ENCODE measurements around the gene CAVIN4.

CAVIN4 gene

DNA sequence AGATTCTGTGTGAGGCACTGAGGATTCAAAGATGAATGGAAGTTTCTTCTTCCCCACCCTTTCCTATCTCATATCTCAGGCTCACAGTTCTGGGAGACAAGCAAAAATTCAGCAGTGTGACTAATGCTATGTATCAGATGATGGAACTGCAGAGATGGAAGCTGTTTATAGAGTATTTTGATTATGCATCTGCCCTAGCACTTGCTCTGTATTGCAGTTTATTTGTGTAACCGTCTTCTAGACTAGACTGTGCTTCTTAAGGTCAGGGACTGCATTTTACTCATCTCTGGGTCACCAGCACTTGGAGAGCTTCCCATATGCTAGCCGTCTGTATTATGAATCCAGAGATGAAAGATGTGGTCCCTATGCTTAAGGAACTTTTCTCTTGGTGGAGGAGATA, 12.6 kb downstream of the CAVIN4 start:
- TF ChIP-seq, protein P1, sequence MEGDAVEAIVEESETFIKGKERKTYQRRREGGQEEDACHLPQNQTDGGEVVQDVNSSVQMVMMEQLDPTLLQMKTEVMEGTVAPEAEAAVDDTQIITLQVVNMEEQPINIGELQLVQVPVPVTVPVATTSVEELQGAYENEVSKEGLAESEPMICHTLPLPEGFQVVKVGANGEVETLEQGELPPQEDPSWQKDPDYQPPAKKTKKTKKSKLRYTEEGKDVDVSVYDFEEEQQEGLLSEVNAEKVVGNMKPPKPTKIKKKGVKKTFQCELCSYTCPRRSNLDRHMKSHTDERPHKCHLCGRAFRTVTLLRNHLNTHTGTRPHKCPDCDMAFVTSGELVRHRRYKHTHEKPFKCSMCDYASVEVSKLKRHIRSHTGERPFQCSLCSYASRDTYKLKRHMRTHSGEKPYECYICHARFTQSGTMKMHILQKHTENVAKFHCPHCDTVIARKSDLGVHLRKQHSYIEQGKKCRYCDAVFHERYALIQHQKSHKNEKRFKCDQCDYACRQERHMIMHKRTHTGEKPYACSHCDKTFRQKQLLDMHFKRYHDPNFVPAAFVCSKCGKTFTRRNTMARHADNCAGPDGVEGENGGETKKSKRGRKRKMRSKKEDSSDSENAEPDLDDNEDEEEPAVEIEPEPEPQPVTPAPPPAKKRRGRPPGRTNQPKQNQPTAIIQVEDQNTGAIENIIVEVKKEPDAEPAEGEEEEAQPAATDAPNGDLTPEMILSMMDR (IDR thresholded peaks at IDR 0.05; ENCODE audit: insufficient read depth, low read length, poor library complexity, severe bottlenecking), result no peak
- DNase-seq (ENCODE audit: extremely low read depth, insufficient read length), result no peak
- H3K4me3 ChIP-seq (replicated peaks; ENCODE audit: low read depth, low read length), result no peak overlapping the region
- H3K36me3 ChIP-seq (ENCODE audit: control insufficient read depth, insufficient read depth, low read length), result no peaks in the 10 kb centered on the region
- H3K27me3 ChIP-seq (replicated peaks; ENCODE audit: control insufficient read depth, insufficient read depth, low read length), result no peaks in the 10 kb centered on the region

DNA sequence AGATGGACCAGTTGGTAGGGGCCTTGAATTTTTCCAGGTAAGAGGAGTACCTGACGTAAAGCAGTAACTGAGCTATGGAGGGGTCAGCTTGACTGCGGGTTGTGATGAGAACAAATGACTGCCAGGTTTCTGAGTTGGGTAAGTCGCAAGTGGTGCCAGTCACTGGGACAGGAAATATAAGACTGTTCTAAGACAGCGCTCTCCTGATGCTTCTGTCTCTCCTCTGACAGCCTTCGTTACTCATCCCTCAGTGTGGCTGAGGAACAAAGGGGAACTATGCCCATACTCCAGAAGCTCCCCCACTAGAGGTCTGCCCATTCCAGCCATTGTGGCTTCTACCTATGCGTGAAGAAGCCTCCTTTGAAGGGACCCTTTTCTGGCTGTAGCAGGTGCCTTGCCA, 13.3 kb downstream of the CAVIN4 start:
- TF ChIP-seq, protein P1 (IDR thresholded peaks at IDR 0.05; ENCODE audit: insufficient read depth, low read length, poor library complexity, severe bottlenecking), result no peak
- Histone ChIP-seq H3K27me3 (replicated peaks; ENCODE audit: control insufficient read depth, insufficient read depth, low read length) (no peaks in the 10 kb centered on the region), H3K4me3 (replicated peaks; ENCODE audit: low read depth, low read length) (no peak overlapping the region), H3K36me3 (ENCODE audit: control insufficient read depth, insufficient read depth, low read length) (no peaks in the 10 kb centered on the region)
- DNase-seq (ENCODE audit: extremely low read depth, insufficient read length), result no peak

DNA sequence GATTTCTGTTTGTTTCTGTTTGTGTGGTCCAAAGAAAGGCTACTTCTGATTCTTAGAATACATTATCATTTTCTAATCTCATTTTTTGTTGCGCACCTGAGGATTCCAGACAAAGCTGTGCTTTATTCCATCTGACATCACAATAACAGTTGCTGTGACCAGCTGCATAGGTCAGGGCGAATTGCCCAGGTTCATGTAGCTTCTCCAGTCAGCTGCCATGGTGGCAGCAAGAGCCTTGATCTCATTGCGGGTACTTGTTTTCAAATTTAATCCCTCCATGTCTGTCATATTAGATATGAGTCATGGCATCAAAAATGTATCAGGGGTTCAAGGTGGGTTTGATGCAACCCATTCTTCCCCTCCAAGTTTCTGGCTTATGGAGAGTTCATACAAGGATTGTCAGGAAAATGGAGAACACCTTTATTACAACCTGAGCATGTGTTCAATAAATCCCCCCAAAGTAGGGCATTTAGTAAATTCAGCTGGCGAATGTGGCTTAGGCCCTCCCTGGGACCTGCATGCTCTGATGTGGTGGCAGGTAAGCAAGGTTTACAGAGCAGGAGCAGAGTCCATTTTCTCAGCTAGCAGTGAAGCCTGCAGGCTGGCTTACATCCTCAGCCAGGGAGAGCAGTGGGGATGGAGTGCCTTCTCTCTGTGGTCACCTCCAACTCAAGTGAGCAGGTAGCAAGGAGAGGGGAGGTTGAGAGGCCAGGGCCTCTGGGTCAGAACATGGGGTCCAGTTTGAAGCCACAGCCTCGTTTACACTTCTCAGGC, 13.9 kb downstream of the CAVIN4 start:
- Histone ChIP-seq H3K36me3 (ENCODE audit: control insufficient read depth, insufficient read depth, low read length) (no peaks in the 10 kb centered on the region), H3K27me3 (replicated peaks; ENCODE audit: control insufficient read depth, insufficient read depth, low read length) (no peaks in the 10 kb centered on the region), H3K4me3 (replicated peaks; ENCODE audit: low read depth, low read length) (no peak overlapping the region)
- DNase-seq (ENCODE audit: extremely low read depth, insufficient read length), result no peak
- TF ChIP-seq, protein P1 (IDR thresholded peaks at IDR 0.05; ENCODE audit: insufficient read depth, low read length, poor library complexity, severe bottlenecking), result no peak

DNA sequence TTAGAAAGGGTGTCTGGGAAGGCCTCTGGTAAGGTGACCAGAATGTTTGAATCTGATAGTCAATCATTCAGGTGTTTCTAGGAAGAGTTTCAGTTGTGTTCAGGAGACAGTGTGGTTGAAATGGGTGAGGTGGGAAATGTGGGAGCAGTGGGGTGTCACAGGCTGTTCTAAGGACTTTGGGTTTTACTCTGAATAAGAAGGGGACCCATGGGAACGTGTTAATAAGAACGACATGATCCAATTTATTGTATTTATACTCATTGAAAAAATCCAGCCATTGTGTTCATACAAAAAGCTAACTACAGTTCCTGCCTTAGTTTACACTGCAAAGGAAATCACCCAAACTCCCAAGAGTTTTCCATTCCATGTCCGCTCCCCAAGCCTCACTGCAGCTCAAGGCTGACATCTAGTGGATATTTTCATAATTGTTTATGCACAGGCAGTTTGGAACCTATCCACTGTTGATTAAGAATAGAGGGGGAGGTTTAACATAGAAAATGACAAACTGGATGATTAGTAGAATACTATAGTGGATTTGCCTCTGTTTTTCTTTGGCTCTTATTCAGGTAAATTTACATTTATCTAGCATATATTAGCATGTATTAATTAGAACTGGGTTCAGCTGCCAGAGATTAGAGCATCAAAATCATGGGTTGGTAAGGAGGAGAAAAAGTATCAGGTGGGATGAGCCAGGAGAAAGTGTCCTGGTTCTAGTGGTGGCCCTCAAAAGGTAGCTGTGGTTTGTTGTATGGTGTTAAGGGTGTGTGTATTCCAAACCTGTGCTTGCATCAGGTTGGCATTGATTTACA, 17.7 kb downstream of the CAVIN4 start:
- Histone ChIP-seq H3K27me3 (replicated peaks; ENCODE audit: control insufficient read depth, insufficient read depth, low read length) (no peaks in the 10 kb centered on the region), H3K4me3 (replicated peaks; ENCODE audit: low read depth, low read length) (no peak overlapping the region), H3K36me3 (ENCODE audit: control insufficient read depth, insufficient read depth, low read length) (no peaks in the 10 kb centered on the region)
- TF ChIP-seq, protein P1 (IDR thresholded peaks at IDR 0.05; ENCODE audit: insufficient read depth, low read length, poor library complexity, severe bottlenecking), result peak; percentile 64
- peak; percentile 3 for DNase-seq (ENCODE audit: extremely low read depth, insufficient read length)

DNA sequence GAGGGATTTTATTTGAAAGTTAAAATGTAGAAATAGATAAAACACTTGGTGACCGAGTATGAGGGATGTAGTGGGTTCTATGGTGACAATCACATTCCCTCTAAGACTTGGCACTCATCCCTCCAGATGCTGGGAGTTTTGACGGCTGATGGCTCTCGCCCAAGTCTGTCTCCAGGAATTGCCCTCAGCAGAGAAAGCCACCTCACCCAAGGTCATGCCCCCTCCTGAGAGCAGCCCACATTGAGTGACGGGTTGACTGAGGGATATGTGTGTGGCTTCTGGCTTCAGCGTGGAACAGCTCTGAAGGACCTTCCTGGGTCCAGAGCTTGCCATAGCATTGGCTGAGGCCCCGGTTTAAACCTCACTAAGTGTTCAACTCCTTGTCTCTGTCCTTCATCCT, 19.4 kb downstream of the CAVIN4 start:
- Histone ChIP-seq H3K36me3 (ENCODE audit: control insufficient read depth, insufficient read depth, low read length) (no peaks in the 10 kb centered on the region), H3K4me3 (replicated peaks; ENCODE audit: low read depth, low read length) (no peak overlapping the region), H3K27me3 (replicated peaks; ENCODE audit: control insufficient read depth, insufficient read depth, low read length) (no peaks in the 10 kb centered on the region)
- DNase-seq (ENCODE audit: extremely low read depth, insufficient read length), result peak; percentile 3
- TF ChIP-seq, protein P1 (IDR thresholded peaks at IDR 0.05; ENCODE audit: insufficient read depth, low read length, poor library complexity, severe bottlenecking), result no peak
